GM19438 (cell line): ENCODE results near the gene KLRK1.
"Not testable (repeated sequence)": the region's sequence is repeated elsewhere in the genome, so short reads cannot be mapped to it uniquely, and the experiment has no call there.

Source experiments
- ATAC-seq: cut with Tn5 transposase; IDR thresholded peaks from one replicate; pipeline ENCODE4 v1.9.1; 2021; ENCODE audit warnings: low read depth; ENCODE audit not compliant: unreplicated experiment

Gene KLRK1

GRCh38 chr12:10390991-10391390 is 1.1 kb upstream of the KLRK1 start:
- not testable (repeated sequence) for ATAC-seq

- ATAC-seq, result no peak
Observed at GRCh38 chr12:10388624-10389413, 1.0 kb downstream of the KLRK1 start.

- ATAC-seq, result not testable (repeated sequence)
Observed at GRCh38 chr12:10387498-10387897, 2.3 kb downstream of the KLRK1 start.

- no peak for ATAC-seq
Observed at GRCh38 chr12:10386857-10387256, 3.0 kb downstream of the KLRK1 start.

GRCh38 chr12:10385166-10385613 is 4.7 kb downstream of the KLRK1 start:
- ATAC-seq, result no peak

GRCh38 chr12:10384191-10384590 is 5.7 kb downstream of the KLRK1 start:
- no peak for ATAC-seq

- ATAC-seq, result no peak
Observed at GRCh38 chr12:10381928-10382628, 7.8 kb downstream of the KLRK1 start.

GRCh38 chr12:10378737-10379136 is 11.1 kb downstream of the KLRK1 start:
- not testable (repeated sequence) for ATAC-seq

GRCh38 chr12:10374624-10375018 is 15.2 kb downstream of the KLRK1 start:
- ATAC-seq, result no peak

GRCh38 chr12:10372559-10372958 is 17.3 kb downstream of the KLRK1 start:
- no peak for ATAC-seq

- ATAC-seq, result not testable (repeated sequence)
Observed at GRCh38 chr12:10371893-10372535, 17.8 kb downstream of the KLRK1 start.

GRCh38 chr12:10369557-10370415 is 20.1 kb downstream of the KLRK1 start:
- no peak for ATAC-seq

GRCh38 chr12:10368206-10369171 is 21.4 kb downstream of the KLRK1 start:
- ATAC-seq, result no peak

- ATAC-seq, result not testable (repeated sequence)
Observed at GRCh38 chr12:10367714-10368113, 22.1 kb downstream of the KLRK1 start.

- no peak for ATAC-seq
Observed at GRCh38 chr12:10366875-10367274, 23.0 kb downstream of the KLRK1 start.

GRCh38 chr12:10365696-10366405 is 24.0 kb downstream of the KLRK1 start:
- no peak for ATAC-seq

- ATAC-seq, result peak; percentile 54
Observed at GRCh38 chr12:10364815-10365622, 24.8 kb downstream of the KLRK1 start.
